ENCODE measurements around the gene ZNF71. TPM values are rescaled to one million over a fixed set of nuclear protein-coding genes. Genes with fewer than 3 reads are reported as not detected.

ZNF71 gene
- total RNA-seq, 2 experiments from 2014 or later: 4.5 to 6.2 TPM

DNA sequence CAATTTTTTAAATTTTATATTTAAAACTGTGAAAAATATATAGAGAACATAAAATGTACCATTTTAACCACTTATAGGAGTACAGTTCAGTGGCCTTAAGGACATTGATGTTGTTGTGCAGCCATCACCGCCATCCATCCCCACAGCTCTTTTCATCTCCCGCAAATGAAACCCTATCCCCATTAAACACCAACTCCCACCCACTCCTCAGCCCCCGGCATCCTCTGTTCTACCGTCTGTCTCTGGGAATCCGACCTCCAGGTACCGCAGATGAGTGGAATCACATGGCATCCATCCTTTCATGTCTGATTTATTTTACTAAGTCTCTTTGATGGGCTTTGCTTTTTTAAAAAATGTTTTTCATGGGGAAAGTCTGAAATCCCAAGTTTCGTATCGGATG, 24.0 kb downstream of the ZNF71 start:
- no peak overlapping the region for H2AFZ ChIP-seq (ENCODE audit: low read length)
- H3K9me3 ChIP-seq (ENCODE audit: low read length): peaks cover 7% of the 10 kb centered on the region; the same call in 1 of the 2 replicates
- TF ChIP-seq, protein P1, sequence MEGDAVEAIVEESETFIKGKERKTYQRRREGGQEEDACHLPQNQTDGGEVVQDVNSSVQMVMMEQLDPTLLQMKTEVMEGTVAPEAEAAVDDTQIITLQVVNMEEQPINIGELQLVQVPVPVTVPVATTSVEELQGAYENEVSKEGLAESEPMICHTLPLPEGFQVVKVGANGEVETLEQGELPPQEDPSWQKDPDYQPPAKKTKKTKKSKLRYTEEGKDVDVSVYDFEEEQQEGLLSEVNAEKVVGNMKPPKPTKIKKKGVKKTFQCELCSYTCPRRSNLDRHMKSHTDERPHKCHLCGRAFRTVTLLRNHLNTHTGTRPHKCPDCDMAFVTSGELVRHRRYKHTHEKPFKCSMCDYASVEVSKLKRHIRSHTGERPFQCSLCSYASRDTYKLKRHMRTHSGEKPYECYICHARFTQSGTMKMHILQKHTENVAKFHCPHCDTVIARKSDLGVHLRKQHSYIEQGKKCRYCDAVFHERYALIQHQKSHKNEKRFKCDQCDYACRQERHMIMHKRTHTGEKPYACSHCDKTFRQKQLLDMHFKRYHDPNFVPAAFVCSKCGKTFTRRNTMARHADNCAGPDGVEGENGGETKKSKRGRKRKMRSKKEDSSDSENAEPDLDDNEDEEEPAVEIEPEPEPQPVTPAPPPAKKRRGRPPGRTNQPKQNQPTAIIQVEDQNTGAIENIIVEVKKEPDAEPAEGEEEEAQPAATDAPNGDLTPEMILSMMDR (conservative IDR thresholded peaks at IDR 0.05; ENCODE audit: low read length): no peak
- no peak for TF ChIP-seq EZH2phosphoT487 (IDR thresholded peaks at IDR 0.05; ENCODE audit: borderline replicate concordance, low read depth, low read length)
- H3K4me3 ChIP-seq (ENCODE audit: low read depth, low read length, poor library complexity, severe bottlenecking): no peak overlapping the region
- H3K4me1 ChIP-seq (ENCODE audit: insufficient read depth, low read length, poor library complexity, severe bottlenecking): no peaks in the 10 kb centered on the region
- peaks cover 14% of the 10 kb centered on the region; the same call in 1 of the 2 replicates for H3K36me3 ChIP-seq (ENCODE audit: insufficient read depth, low read length)
- BruUV-seq (replicated peaks): no TSS peak
- no peak for DNase-seq (ENCODE audit: low spot score)
- intact Hi-C loops (cut with micrococcal nuclease; ENCODE audit: unreplicated experiment): no loop called here
- POLR2A ChIA-PET: no interaction called here
- H3K4me2 ChIP-seq (ENCODE audit: low read length): no peak overlapping the region
- no peaks in the 10 kb centered on the region for H3K9me2 ChIP-seq (ENCODE audit: insufficient read depth, low read length)
- CTCF ChIA-PET (ENCODE audit: unreplicated experiment): no interaction called here
- no peaks in the 10 kb centered on the region for H4K20me1 ChIP-seq (ENCODE audit: insufficient read depth, low read length)
- no peaks in the 10 kb centered on the region for H3K79me2 ChIP-seq (ENCODE audit: insufficient read depth, low read depth, low read length)
- no peak overlapping the region for H3K27ac ChIP-seq (ENCODE audit: low read depth, low read length, poor library complexity, severe bottlenecking)

DNA sequence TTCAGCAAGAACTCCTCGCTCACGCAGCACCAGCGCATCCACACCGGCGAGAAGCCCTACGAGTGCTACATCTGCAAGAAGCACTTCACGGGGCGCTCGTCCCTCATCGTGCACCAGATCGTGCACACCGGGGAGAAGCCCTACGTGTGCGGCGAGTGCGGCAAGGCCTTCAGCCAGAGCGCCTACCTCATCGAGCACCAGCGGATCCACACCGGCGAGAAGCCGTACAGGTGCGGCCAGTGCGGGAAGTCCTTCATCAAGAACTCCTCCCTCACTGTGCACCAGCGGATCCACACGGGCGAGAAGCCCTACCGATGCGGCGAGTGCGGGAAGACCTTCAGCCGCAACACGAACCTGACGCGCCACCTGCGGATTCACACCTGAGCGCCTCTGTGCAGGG, 27.3 kb downstream of the ZNF71 start:
- POLR2A ChIA-PET: no interaction called here
- Histone ChIP-seq H3K36me3 (ENCODE audit: insufficient read depth, low read length) (peaks cover 14% of the 10 kb centered on the region; the same call in 1 of the 2 replicates), H2AFZ (ENCODE audit: low read length) (no peak overlapping the region), H3K27ac (ENCODE audit: low read depth, low read length, poor library complexity, severe bottlenecking) (no peak overlapping the region), H3K79me2 (ENCODE audit: insufficient read depth, low read depth, low read length) (no peaks in the 10 kb centered on the region), H3K4me3 (ENCODE audit: low read depth, low read length, poor library complexity, severe bottlenecking) (no peak overlapping the region), H3K4me2 (ENCODE audit: low read length) (no peak overlapping the region), H3K4me1 (ENCODE audit: insufficient read depth, low read length, poor library complexity, severe bottlenecking) (no peaks in the 10 kb centered on the region), H3K9me3 (ENCODE audit: low read length) (no peaks in the 10 kb centered on the region), H4K20me1 (ENCODE audit: insufficient read depth, low read length) (no peaks in the 10 kb centered on the region), H3K9me2 (ENCODE audit: insufficient read depth, low read length) (no peaks in the 10 kb centered on the region)
- no peak for DNase-seq (ENCODE audit: low spot score)
- CTCF ChIA-PET (ENCODE audit: unreplicated experiment): no interaction called here
- intact Hi-C loops (cut with micrococcal nuclease; ENCODE audit: unreplicated experiment): no loop called here
- TF ChIP-seq EZH2phosphoT487 (IDR thresholded peaks at IDR 0.05; ENCODE audit: borderline replicate concordance, low read depth, low read length): no peak
- TF ChIP-seq, protein P1 (conservative IDR thresholded peaks at IDR 0.05; ENCODE audit: low read length): no peak
- BruUV-seq (replicated peaks): no TSS peak

DNA sequence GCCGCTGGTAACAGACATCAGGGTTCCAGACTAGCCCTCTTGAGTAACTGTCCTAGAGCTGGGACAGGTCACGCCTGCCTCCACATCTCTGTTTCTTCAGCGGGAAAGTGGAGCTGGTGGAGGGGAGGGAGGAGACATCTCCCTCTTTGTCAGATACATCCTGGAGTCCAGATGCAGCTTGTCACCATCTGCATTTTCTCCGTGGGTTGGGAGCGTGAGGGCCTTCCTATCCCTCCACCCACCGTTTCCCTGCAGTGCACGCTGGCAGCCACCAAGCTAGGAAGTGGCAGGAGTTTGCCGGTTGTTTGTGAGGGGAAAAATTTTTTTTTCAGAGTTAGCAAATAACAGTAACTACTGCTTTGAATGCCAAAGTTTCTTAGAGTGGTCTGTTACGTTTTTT, 27.9 kb downstream of the ZNF71 start:
- Histone ChIP-seq H3K4me2 (ENCODE audit: low read length) (no peak overlapping the region), H3K4me3 (ENCODE audit: low read depth, low read length, poor library complexity, severe bottlenecking) (no peak overlapping the region), H3K36me3 (ENCODE audit: insufficient read depth, low read length) (peaks cover 7% of the 10 kb centered on the region; the same call in 1 of the 2 replicates), H3K79me2 (ENCODE audit: insufficient read depth, low read depth, low read length) (no peaks in the 10 kb centered on the region), H4K20me1 (ENCODE audit: insufficient read depth, low read length) (no peaks in the 10 kb centered on the region), H3K4me1 (ENCODE audit: insufficient read depth, low read length, poor library complexity, severe bottlenecking) (no peaks in the 10 kb centered on the region), H3K9me3 (ENCODE audit: low read length) (no peaks in the 10 kb centered on the region), H3K27ac (ENCODE audit: low read depth, low read length, poor library complexity, severe bottlenecking) (no peak overlapping the region), H3K9me2 (ENCODE audit: insufficient read depth, low read length) (no peaks in the 10 kb centered on the region), H2AFZ (ENCODE audit: low read length) (no peak overlapping the region)
- DNase-seq (ENCODE audit: low spot score): no peak
- TF ChIP-seq EZH2phosphoT487 (IDR thresholded peaks at IDR 0.05; ENCODE audit: borderline replicate concordance, low read depth, low read length): no peak
- TF ChIP-seq, protein P1 (conservative IDR thresholded peaks at IDR 0.05; ENCODE audit: low read length): no peak
- BruUV-seq (replicated peaks): no TSS peak
- CTCF ChIA-PET (ENCODE audit: unreplicated experiment): no interaction called here
- intact Hi-C loops (cut with micrococcal nuclease; ENCODE audit: unreplicated experiment): no loop called here
- POLR2A ChIA-PET: no interaction called here
